H9 (cell line): ENCODE measurements around the gene SUV39H2. TPM values are rescaled to one million over a fixed set of nuclear protein-coding genes. Genes with fewer than 3 reads are reported as not detected.
"Not testable (repeated sequence)": the region's sequence is repeated elsewhere in the genome, so short reads cannot be mapped to it uniquely, and the experiment has no call there.

ENCODE experiments used
- DNase-seq: peaks from one replicate; pipeline ENCODE4 v3.0.0-alpha.2; 2017
- H2AFZ ChIP-seq: one replicate; pipeline ENCODE4 v1.6.1; 2013; ENCODE audit warnings: mild to moderate bottlenecking, low read length, control low read depth, moderate library complexity
- H2AK5ac ChIP-seq: 2 replicates; pipeline ENCODE4 v1.6.1; 2013; ENCODE audit warnings: low read length, control low read depth, mixed read lengths; ENCODE audit not compliant: insufficient read length
- H2BK120ac ChIP-seq: one replicate; pipeline ENCODE4 v1.6.1; 2013; ENCODE audit warnings: low read depth, mild to moderate bottlenecking, low read length, control low read depth, inconsistent platforms; ENCODE audit not compliant: poor library complexity, severe bottlenecking
- H2BK12ac ChIP-seq: 2 replicates; pipeline ENCODE4 v1.6.1; 2013; ENCODE audit warnings: low read length, control low read depth, mixed read lengths, low read depth; ENCODE audit not compliant: insufficient read length
- H2BK15ac ChIP-seq: 2 replicates; pipeline ENCODE4 v1.6.1; 2013; ENCODE audit warnings: low read depth, low read length, control low read depth
- H2BK20ac ChIP-seq: one replicate; pipeline ENCODE4 v1.6.1; 2013; ENCODE audit warnings: low read depth, mild to moderate bottlenecking, low read length, control low read depth, inconsistent platforms; ENCODE audit not compliant: poor library complexity, severe bottlenecking
- H2BK5ac ChIP-seq: 2 replicates; pipeline ENCODE4 v1.6.1; 2013; ENCODE audit warnings: low read length, control low read depth, mixed read lengths; ENCODE audit not compliant: insufficient read length
- H3K14ac ChIP-seq: 2 replicates; pipeline ENCODE4 v1.6.1; 2013; ENCODE audit warnings: low read length, control low read depth; ENCODE audit not compliant: insufficient read depth
- H3K18ac ChIP-seq: 2 replicates; pipeline ENCODE4 v1.6.1; 2013; ENCODE audit warnings: low read depth, mild to moderate bottlenecking, mixed read lengths, low read length, control low read depth; ENCODE audit not compliant: insufficient read length
- H3K23ac ChIP-seq: 2 replicates; pipeline ENCODE4 v1.6.1; 2013; ENCODE audit warnings: low read length, control low read depth, mixed read lengths, low read depth; ENCODE audit not compliant: insufficient read length
- H3K23me2 ChIP-seq: 2 replicates; pipeline ENCODE4 v1.6.1; 2013; ENCODE audit warnings: low read depth, mild to moderate bottlenecking, mixed read lengths, low read length, control low read depth; ENCODE audit not compliant: insufficient read length, poor library complexity, severe bottlenecking
- H3K27ac ChIP-seq: 2 replicates; pipeline ENCODE4 v1.5.1; 2013; ENCODE audit warnings: low read length, control low read depth, mixed read lengths, low read depth; ENCODE audit not compliant: insufficient read length
- H3K27me3 ChIP-seq: 2 replicates; pipeline ENCODE4 v1.6.1; 2013; ENCODE audit warnings: low read length, control low read depth, inconsistent platforms; ENCODE audit not compliant: insufficient read depth
- H3K4ac ChIP-seq: 2 replicates; pipeline ENCODE4 v1.6.1; 2013; ENCODE audit warnings: low read depth, mild to moderate bottlenecking, control low read depth, inconsistent platforms, low read length, moderate library complexity
- H3K4me1 ChIP-seq: 2 replicates; pipeline ENCODE4 v1.6.1; 2013; ENCODE audit warnings: low read length, control low read depth, inconsistent platforms; ENCODE audit not compliant: insufficient read depth
- H3K4me2 ChIP-seq: 2 replicates; pipeline ENCODE4 v1.6.1; 2013; ENCODE audit warnings: low read length, control low read depth, mixed read lengths; ENCODE audit not compliant: insufficient read length, insufficient read depth
- H3K56ac ChIP-seq: 2 replicates; pipeline ENCODE4 v1.6.1; 2013; ENCODE audit warnings: low read depth, mild to moderate bottlenecking, mixed read lengths, low read length, control low read depth; ENCODE audit not compliant: insufficient read length
- H3K79me1 ChIP-seq: 2 replicates; pipeline ENCODE4 v1.6.1; 2013; ENCODE audit warnings: low read depth, mild to moderate bottlenecking, moderate library complexity, low read length, control low read depth, inconsistent platforms; ENCODE audit not compliant: insufficient read depth, poor library complexity, severe bottlenecking
- H3K79me2 ChIP-seq: 2 replicates; pipeline ENCODE4 v1.6.1; 2013; ENCODE audit warnings: low read length, control low read depth, inconsistent platforms; ENCODE audit not compliant: insufficient read depth
- H3K9ac ChIP-seq: 2 replicates; pipeline ENCODE4 v1.6.1; 2013; ENCODE audit warnings: low read length, control low read depth, mixed read lengths; ENCODE audit not compliant: insufficient read length; ENCODE audit errors: extremely low read depth
- H3K9me3 ChIP-seq: one replicate; pipeline ENCODE4 v1.6.1; 2013; ENCODE audit warnings: low read depth, low read length, inconsistent platforms; ENCODE audit not compliant: control insufficient read depth
- H3T11ph ChIP-seq: one replicate; pipeline ENCODE4 v1.6.1; 2013; ENCODE audit warnings: mild to moderate bottlenecking, low read length, control low read depth, inconsistent platforms
- H4K20me1 ChIP-seq: one replicate; pipeline ENCODE4 v1.6.1; 2013; ENCODE audit not compliant: control insufficient read depth, insufficient read length, insufficient read depth
- H4K5ac ChIP-seq: 2 replicates; pipeline ENCODE4 v1.6.1; 2013; ENCODE audit warnings: low read depth, mild to moderate bottlenecking, mixed read lengths, low read length, control low read depth; ENCODE audit not compliant: insufficient read length
- H4K8ac ChIP-seq: replicated peaks from 2 replicates; pipeline ENCODE4 v1.6.1; 2013; ENCODE audit warnings: low read length, control low read depth, mixed read lengths, low read depth; ENCODE audit not compliant: insufficient read length
- H4K91ac ChIP-seq: 2 replicates; pipeline ENCODE4 v1.6.1; 2013; ENCODE audit warnings: low read depth, mild to moderate bottlenecking, moderate library complexity, mixed read lengths, low read length, control low read depth; ENCODE audit not compliant: insufficient read length
- H3K27ac Mint-ChIP-seq, 3 experiments: 2 replicates in 2 of 3; 3 replicates in 1 of 3; pipeline ENCODE4 v1.8.0; 2020 to 2021; ENCODE audit warnings: mixed read lengths in 3 of 3, mild to moderate bottlenecking in 1 of 3, moderate library complexity in 1 of 3
- H3K27me3 Mint-ChIP-seq: 2 replicates; pipeline ENCODE4 v1.8.0; 2021; ENCODE audit warnings: low read depth, mild to moderate bottlenecking, moderate library complexity, mixed read lengths
- H3K36me3 Mint-ChIP-seq, 3 experiments: 2 replicates in 2 of 3; 3 replicates in 1 of 3; pipeline ENCODE4 v1.8.0; 2020 to 2021; ENCODE audit warnings: low read depth in 3 of 3, mixed read lengths in 3 of 3; ENCODE audit not compliant: insufficient read depth in 1 of 3
- H3K4me1 Mint-ChIP-seq, 2 experiments: 2 replicates each; pipeline ENCODE4 v1.8.0; 2020; ENCODE audit warnings: mixed read lengths in 2 of 2
- H3K4me3 Mint-ChIP-seq, 2 experiments: 2 replicates in 1 of 2; 3 replicates in 1 of 2; pipeline ENCODE4 v1.8.0; 2020 to 2021; ENCODE audit warnings: mild to moderate bottlenecking in 2 of 2, mixed read lengths in 2 of 2, moderate library complexity in 1 of 2
- H3K9me3 Mint-ChIP-seq, 2 experiments: 2 replicates in 1 of 2; 3 replicates in 1 of 2; pipeline ENCODE4 v1.8.0; 2020; ENCODE audit warnings: mild to moderate bottlenecking in 2 of 2, mixed read lengths in 2 of 2, moderate library complexity in 1 of 2
- WGBS: extraction: QIAGEN DNeasy Blood & Tissue Kit; methylation state at CpG from one replicate; pipeline ENCODE4 v1.1.7; 2013; ENCODE audit warnings: missing lambda C conversion rate, low lambda C conversion rate, mixed read lengths; ENCODE audit not compliant: insufficient read length; ENCODE audit errors: extremely low coverage; 5-methylcytosine and 5-hydroxymethylcytosine counted together
- total RNA-seq: library from RNA; stranded (reverse); gene quantifications from 2 replicates; pipeline ENCODE4 v1.2.1, GENCODE V29; 2021
- TF ChIP-seq, protein P1 (sequence below): fragments of 200-600 bp; sonication (generic); conservative IDR thresholded peaks from 3 replicates; pipeline ENCODE4 v1.8.0; 2021; ENCODE audit warnings: antibody characterized with exemption, mild to moderate bottlenecking

Gene SUV39H2
- total RNA-seq, 1 experiment from 2014 or later: 59.7 TPM

- H3K4me1 Mint-ChIP-seq: peaks cover 3 to 6% of the 10 kb centered on the region in 2 experiments
- Histone ChIP-seq H2BK120ac (no peak overlapping the region), H2AFZ (no peak overlapping the region), H3K9ac (no peak overlapping the region), H3T11ph (no peak overlapping the region), H3K27ac (no peak overlapping the region), H3K23ac (no peak overlapping the region), H4K20me1 (no peaks in the 10 kb centered on the region), H3K4me2 (no peak overlapping the region), H3K4me1 (no peaks in the 10 kb centered on the region), H2AK5ac (no peak overlapping the region), H2BK12ac (no peak overlapping the region), H3K14ac (no peak overlapping the region), H3K9me3 (no peaks in the 10 kb centered on the region), H4K5ac (no peak overlapping the region), H3K79me1 (no peaks in the 10 kb centered on the region), H3K27me3 (no peaks in the 10 kb centered on the region), H3K23me2 (peaks cover 3% of the 10 kb centered on the region), H2BK15ac (no peak overlapping the region), H3K56ac (no peak overlapping the region), H3K4ac (no peak overlapping the region), H4K8ac (no peak overlapping the region), H2BK20ac (no peak overlapping the region), H3K18ac (no peak overlapping the region), H3K79me2 (no peaks in the 10 kb centered on the region), H2BK5ac (no peak overlapping the region), H4K91ac (no peak overlapping the region)
- no CpG with 5 or more reads among the region's 2 CpGs for WGBS
- peaks cover 69 to 89% (median 86%) of the 10 kb centered on the region in 3 experiments for H3K36me3 Mint-ChIP-seq
- TF ChIP-seq, protein P1, sequence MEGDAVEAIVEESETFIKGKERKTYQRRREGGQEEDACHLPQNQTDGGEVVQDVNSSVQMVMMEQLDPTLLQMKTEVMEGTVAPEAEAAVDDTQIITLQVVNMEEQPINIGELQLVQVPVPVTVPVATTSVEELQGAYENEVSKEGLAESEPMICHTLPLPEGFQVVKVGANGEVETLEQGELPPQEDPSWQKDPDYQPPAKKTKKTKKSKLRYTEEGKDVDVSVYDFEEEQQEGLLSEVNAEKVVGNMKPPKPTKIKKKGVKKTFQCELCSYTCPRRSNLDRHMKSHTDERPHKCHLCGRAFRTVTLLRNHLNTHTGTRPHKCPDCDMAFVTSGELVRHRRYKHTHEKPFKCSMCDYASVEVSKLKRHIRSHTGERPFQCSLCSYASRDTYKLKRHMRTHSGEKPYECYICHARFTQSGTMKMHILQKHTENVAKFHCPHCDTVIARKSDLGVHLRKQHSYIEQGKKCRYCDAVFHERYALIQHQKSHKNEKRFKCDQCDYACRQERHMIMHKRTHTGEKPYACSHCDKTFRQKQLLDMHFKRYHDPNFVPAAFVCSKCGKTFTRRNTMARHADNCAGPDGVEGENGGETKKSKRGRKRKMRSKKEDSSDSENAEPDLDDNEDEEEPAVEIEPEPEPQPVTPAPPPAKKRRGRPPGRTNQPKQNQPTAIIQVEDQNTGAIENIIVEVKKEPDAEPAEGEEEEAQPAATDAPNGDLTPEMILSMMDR: no peak
- peaks cover 6 to 12% of the 10 kb centered on the region in 2 experiments; a peak in 3 of 5 replicates for H3K9me3 Mint-ChIP-seq
- no peak for DNase-seq
- H3K27ac Mint-ChIP-seq: no peak overlapping the region
- no peaks in the 10 kb centered on the region for H3K27me3 Mint-ChIP-seq
- H3K4me3 Mint-ChIP-seq: no peak overlapping the region
Observed at GRCh38 chr10:14906765-14907164, 28.1 kb downstream of the SUV39H2 start.

DNA sequence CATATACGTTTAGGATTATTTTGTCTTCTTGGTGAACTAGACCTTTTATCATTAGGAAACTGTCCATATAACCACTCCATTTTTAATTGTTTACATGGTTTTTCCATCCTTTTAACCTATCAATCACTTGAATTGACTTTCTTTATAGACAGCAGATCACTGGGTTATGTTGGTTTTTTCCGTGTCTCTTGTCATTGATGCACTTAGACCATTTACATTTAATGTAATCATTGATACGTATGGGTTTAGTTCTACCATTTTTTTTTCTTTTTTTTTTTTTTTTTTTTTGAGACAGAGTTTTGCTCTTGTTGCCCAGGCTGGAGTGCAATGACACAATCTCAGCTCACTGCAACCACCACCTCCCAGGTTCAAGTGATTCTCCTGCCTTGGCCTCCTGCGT is 28.9 kb downstream of the SUV39H2 start:
- not testable (repeated sequence) for H3K18ac ChIP-seq, H3K27me3 Mint-ChIP-seq, H3K4me2 ChIP-seq, H3K27me3 ChIP-seq, H2BK5ac ChIP-seq, H4K8ac ChIP-seq, H3K27ac ChIP-seq, H3K4me1 Mint-ChIP-seq, H2AFZ ChIP-seq, H3T11ph ChIP-seq, H2BK12ac ChIP-seq, H3K4me3 Mint-ChIP-seq, H2BK15ac ChIP-seq, H2BK120ac ChIP-seq, H4K20me1 ChIP-seq, H3K56ac ChIP-seq, H4K91ac ChIP-seq, H3K79me2 ChIP-seq, H3K27ac Mint-ChIP-seq, DNase-seq, H3K23me2 ChIP-seq, H3K79me1 ChIP-seq, H3K4ac ChIP-seq, H3K9ac ChIP-seq, H3K9me3 ChIP-seq, H3K4me1 ChIP-seq, H4K5ac ChIP-seq, H3K14ac ChIP-seq, H2AK5ac ChIP-seq, H2BK20ac ChIP-seq, H3K23ac ChIP-seq
- Mint-ChIP-seq H3K36me3 (peaks cover 73 to 88% (median 85%) of the 10 kb centered on the region in 3 experiments), H3K9me3 (peaks cover 6 to 15% of the 10 kb centered on the region in 2 experiments; a peak in 3 of 5 replicates)
- WGBS: no CpG with 5 or more reads among the region's 4 CpGs
